ENCODE measurements around the gene FAM149A. TPM values are rescaled to one million over a fixed set of nuclear protein-coding genes. Genes with fewer than 3 reads are reported as not detected.

FAM149A gene
- total RNA-seq, 1 experiment from 2014 or later: 14.6 TPM

DNA sequence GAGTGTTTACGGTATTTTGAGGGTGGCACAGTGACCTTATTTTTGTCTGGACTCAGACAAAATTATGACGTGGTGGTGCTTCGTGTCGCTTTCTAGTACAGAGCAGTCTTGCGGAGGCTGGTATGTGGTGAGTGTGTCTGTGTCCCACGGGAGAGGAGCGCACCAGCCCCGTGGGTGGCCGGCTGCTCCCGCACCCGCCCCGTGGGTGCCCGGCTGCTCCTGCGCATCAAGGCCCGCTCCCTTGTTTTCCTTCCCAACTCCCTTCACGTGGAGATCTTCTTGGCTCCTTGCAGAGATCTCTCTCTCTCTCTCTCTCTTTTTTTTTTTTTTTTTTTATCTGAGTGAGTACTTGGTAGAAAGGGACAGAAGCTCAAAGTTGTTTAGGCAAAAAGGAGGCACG, 12.2 kb upstream of the FAM149A start (continued):
- TF ChIP-seq, protein P1, sequence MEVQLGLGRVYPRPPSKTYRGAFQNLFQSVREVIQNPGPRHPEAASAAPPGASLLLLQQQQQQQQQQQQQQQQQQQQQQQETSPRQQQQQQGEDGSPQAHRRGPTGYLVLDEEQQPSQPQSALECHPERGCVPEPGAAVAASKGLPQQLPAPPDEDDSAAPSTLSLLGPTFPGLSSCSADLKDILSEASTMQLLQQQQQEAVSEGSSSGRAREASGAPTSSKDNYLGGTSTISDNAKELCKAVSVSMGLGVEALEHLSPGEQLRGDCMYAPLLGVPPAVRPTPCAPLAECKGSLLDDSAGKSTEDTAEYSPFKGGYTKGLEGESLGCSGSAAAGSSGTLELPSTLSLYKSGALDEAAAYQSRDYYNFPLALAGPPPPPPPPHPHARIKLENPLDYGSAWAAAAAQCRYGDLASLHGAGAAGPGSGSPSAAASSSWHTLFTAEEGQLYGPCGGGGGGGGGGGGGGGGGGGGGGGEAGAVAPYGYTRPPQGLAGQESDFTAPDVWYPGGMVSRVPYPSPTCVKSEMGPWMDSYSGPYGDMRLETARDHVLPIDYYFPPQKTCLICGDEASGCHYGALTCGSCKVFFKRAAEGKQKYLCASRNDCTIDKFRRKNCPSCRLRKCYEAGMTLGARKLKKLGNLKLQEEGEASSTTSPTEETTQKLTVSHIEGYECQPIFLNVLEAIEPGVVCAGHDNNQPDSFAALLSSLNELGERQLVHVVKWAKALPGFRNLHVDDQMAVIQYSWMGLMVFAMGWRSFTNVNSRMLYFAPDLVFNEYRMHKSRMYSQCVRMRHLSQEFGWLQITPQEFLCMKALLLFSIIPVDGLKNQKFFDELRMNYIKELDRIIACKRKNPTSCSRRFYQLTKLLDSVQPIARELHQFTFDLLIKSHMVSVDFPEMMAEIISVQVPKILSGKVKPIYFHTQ (CRISPR knock-in tag; IDR thresholded peaks at IDR 0.05): no peak

DNA sequence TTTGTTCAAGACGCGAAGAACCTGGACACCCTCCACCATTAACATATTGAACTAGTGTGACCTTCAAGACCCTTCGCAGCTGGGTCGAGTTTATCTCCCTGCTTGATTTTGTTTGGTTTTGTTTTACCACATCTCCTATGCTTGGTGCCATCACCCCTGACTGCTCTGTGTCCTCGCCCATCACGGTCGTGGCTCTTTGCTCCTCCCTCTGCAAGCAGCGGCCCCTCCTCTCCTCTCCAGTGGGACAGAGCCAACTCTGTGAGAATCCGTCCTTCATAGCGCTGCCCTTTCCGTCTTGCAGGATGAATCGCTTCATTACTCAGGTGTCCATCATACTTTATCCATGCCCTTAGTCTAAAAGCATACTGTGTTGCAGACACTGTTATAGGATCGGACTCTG, 9.1 kb upstream of the FAM149A start:
- TF ChIP-seq, protein P2, sequence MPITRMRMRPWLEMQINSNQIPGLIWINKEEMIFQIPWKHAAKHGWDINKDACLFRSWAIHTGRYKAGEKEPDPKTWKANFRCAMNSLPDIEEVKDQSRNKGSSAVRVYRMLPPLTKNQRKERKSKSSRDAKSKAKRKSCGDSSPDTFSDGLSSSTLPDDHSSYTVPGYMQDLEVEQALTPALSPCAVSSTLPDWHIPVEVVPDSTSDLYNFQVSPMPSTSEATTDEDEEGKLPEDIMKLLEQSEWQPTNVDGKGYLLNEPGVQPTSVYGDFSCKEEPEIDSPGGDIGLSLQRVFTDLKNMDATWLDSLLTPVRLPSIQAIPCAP (CRISPR knock-in tag; IDR thresholded peaks at IDR 0.05): no peak
- no peak for TF ChIP-seq ZNF232 (CRISPR knock-in tag; IDR thresholded peaks at IDR 0.05)
- TF ChIP-seq, protein P3, sequence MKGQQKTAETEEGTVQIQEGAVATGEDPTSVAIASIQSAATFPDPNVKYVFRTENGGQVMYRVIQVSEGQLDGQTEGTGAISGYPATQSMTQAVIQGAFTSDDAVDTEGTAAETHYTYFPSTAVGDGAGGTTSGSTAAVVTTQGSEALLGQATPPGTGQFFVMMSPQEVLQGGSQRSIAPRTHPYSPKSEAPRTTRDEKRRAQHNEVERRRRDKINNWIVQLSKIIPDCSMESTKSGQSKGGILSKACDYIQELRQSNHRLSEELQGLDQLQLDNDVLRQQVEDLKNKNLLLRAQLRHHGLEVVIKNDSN (CRISPR knock-in tag; IDR thresholded peaks at IDR 0.05): no peak
- no peak for TF ChIP-seq NFATC4 (CRISPR knock-in tag; IDR thresholded peaks at IDR 0.05)
- TF ChIP-seq ZNF317 (CRISPR knock-in tag; IDR thresholded peaks at IDR 0.05; ENCODE audit: borderline replicate concordance, low read depth): no peak
- TF ChIP-seq HMGA2 (CRISPR knock-in tag; IDR thresholded peaks at IDR 0.05): no peak
- TF ChIP-seq, protein P4, sequence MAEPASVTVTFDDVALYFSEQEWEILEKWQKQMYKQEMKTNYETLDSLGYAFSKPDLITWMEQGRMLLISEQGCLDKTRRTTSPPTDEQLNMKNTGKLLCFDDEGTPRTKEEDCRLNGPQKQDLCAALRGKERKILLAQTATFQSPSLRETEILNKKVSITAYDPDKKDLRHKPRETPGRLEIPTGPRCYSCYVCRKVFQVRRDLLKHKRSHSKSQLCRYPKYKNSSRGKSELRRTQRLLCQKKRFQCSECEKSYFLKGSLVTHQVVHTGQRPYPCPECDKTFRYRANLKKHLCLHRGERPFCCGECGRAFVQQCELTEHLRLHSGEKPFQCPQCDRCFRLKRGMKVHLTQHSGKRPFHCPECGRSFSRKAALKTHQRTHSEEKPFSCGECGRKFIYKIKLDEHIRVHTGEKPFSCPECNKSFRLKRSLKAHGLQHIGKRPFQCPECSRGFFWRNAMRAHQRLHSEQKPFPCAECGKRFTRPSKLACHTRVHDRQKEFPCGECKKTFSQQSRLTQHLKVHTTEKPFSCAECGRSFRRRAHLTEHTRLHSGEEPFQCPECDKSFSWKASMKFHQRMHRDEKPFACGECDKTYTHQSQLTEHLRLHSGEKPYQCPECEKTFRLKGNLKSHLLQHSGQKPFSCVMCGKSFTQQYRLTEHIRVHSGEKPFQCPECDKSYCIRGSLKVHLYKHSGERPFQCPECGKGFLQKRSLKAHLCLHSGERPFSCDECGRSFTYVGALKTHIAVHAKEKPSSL (CRISPR knock-in tag; conservative IDR thresholded peaks at IDR 0.05): no peak
- TF ChIP-seq, protein P5, sequence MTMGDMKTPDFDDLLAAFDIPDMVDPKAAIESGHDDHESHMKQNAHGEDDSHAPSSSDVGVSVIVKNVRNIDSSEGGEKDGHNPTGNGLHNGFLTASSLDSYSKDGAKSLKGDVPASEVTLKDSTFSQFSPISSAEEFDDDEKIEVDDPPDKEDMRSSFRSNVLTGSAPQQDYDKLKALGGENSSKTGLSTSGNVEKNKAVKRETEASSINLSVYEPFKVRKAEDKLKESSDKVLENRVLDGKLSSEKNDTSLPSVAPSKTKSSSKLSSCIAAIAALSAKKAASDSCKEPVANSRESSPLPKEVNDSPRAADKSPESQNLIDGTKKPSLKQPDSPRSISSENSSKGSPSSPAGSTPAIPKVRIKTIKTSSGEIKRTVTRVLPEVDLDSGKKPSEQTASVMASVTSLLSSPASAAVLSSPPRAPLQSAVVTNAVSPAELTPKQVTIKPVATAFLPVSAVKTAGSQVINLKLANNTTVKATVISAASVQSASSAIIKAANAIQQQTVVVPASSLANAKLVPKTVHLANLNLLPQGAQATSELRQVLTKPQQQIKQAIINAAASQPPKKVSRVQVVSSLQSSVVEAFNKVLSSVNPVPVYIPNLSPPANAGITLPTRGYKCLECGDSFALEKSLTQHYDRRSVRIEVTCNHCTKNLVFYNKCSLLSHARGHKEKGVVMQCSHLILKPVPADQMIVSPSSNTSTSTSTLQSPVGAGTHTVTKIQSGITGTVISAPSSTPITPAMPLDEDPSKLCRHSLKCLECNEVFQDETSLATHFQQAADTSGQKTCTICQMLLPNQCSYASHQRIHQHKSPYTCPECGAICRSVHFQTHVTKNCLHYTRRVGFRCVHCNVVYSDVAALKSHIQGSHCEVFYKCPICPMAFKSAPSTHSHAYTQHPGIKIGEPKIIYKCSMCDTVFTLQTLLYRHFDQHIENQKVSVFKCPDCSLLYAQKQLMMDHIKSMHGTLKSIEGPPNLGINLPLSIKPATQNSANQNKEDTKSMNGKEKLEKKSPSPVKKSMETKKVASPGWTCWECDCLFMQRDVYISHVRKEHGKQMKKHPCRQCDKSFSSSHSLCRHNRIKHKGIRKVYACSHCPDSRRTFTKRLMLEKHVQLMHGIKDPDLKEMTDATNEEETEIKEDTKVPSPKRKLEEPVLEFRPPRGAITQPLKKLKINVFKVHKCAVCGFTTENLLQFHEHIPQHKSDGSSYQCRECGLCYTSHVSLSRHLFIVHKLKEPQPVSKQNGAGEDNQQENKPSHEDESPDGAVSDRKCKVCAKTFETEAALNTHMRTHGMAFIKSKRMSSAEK (CRISPR knock-in tag; IDR thresholded peaks at IDR 0.05; ENCODE audit: borderline replicate concordance): no peak
- TF ChIP-seq TEAD1 (CRISPR knock-in tag; IDR thresholded peaks at IDR 0.05): no peak
- TF ChIP-seq JAZF1 (CRISPR knock-in tag; IDR thresholded peaks at IDR 0.05): no peak
- TF ChIP-seq, protein P6, sequence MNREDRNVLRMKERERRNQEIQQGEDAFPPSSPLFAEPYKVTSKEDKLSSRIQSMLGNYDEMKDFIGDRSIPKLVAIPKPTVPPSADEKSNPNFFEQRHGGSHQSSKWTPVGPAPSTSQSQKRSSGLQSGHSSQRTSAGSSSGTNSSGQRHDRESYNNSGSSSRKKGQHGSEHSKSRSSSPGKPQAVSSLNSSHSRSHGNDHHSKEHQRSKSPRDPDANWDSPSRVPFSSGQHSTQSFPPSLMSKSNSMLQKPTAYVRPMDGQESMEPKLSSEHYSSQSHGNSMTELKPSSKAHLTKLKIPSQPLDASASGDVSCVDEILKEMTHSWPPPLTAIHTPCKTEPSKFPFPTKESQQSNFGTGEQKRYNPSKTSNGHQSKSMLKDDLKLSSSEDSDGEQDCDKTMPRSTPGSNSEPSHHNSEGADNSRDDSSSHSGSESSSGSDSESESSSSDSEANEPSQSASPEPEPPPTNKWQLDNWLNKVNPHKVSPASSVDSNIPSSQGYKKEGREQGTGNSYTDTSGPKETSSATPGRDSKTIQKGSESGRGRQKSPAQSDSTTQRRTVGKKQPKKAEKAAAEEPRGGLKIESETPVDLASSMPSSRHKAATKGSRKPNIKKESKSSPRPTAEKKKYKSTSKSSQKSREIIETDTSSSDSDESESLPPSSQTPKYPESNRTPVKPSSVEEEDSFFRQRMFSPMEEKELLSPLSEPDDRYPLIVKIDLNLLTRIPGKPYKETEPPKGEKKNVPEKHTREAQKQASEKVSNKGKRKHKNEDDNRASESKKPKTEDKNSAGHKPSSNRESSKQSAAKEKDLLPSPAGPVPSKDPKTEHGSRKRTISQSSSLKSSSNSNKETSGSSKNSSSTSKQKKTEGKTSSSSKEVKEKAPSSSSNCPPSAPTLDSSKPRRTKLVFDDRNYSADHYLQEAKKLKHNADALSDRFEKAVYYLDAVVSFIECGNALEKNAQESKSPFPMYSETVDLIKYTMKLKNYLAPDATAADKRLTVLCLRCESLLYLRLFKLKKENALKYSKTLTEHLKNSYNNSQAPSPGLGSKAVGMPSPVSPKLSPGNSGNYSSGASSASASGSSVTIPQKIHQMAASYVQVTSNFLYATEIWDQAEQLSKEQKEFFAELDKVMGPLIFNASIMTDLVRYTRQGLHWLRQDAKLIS (CRISPR knock-in tag; IDR thresholded peaks at IDR 0.05; ENCODE audit: borderline replicate concordance): no peak
- no peak for TF ChIP-seq NFE2L1 (CRISPR knock-in tag; IDR thresholded peaks at IDR 0.05)
- ATAC-seq (peak; percentile 69), DNase-seq (ENCODE audit: low spot score) (no peak)
- H3K9me3 Mint-ChIP-seq: no peaks in the 10 kb centered on the region
- H3K27ac Mint-ChIP-seq: no peak overlapping the region
- no peaks in the 10 kb centered on the region for H3K27me3 Mint-ChIP-seq (ENCODE audit: low read depth)
- peaks cover 15% of the 10 kb centered on the region for H3K4me1 Mint-ChIP-seq
- ChIA-PET CTCF (interaction anchor here (1.6 kb wide), 1 partner anchor 42 kb away, joined by 6 read pairs; no protein-coding TSS in a partner anchor), POLR2A (no interaction called here)
- no peaks in the 10 kb centered on the region for H3K36me3 Mint-ChIP-seq
- no peak overlapping the region for H3K4me3 Mint-ChIP-seq

Measured in WTC11 (cell line).